Esophagus muscularis mucosa (tissue), 4 donors: ENCODE results near the gene PPP2R5C. TPM values are rescaled to one million over a fixed set of nuclear protein-coding genes. Genes with fewer than 3 reads are reported as not detected.

Experiments
- DNase-seq: peaks from one replicate; pipeline ENCODE4 v3.0.0-alpha.2; 2017; ENCODE audit errors: extremely low spot score
- H3K27ac ChIP-seq, 4 donors: fragments of 200-600 bp; sonication (generic); replicated peaks in 1 of 4; 1 replicate in 3 of 4; 2 replicates in 1 of 4; pipeline ENCODE4 v1.5.1; 2016 to 2019; ENCODE audit warnings: mild to moderate bottlenecking in 1 of 4
- H3K27me3 ChIP-seq, 4 donors: fragments of 200-600 bp; sonication (generic); one replicate each; pipeline versions ENCODE4 v1.5.1 to v1.6.0; 2016 to 2019
- H3K36me3 ChIP-seq, 4 donors: fragments of 200-600 bp; sonication (generic); one replicate each; pipeline ENCODE4 v1.5.1; 2016 to 2019
- H3K4me1 ChIP-seq, 4 donors: fragments of 200-600 bp; sonication (generic); one replicate each; pipeline ENCODE4 v1.5.1; 2016 to 2019
- H3K4me3 ChIP-seq, 4 donors: fragments of 200-600 bp; sonication (generic); 1 replicate in 2 of 4; 2 replicates in 2 of 4; pipeline ENCODE4 v1.5.1; 2016 to 2019; ENCODE audit warnings: mild to moderate bottlenecking in 4 of 4, moderate library complexity in 1 of 4
- H3K9me3 ChIP-seq, 4 donors: fragments of 200-600 bp; sonication (generic); 1 replicate in 3 of 4; 2 replicates in 1 of 4; pipeline ENCODE4 v1.5.1; 2016 to 2019
- CTCF ChIP-seq, 3 experiments: fragments of 200-600 bp in 2 of 3; fragments of 450-650 bp in 1 of 3; sonication (generic) in 2 of 3; IDR thresholded peaks; one replicate each; pipeline ENCODE4 v1.5.1; 2017 to 2019; ENCODE audit warnings: antibody characterized with exemption in 3 of 3, mild to moderate bottlenecking in 2 of 3, moderate library complexity in 1 of 3
- EP300 ChIP-seq: sonication (generic); formaldehyde crosslinking; IDR thresholded peaks from one replicate; pipeline ENCODE4 v1.6.1; 2017; ENCODE audit warnings: antibody characterized with exemption
- POLR2A ChIP-seq: fragments of 450-650 bp; IDR thresholded peaks from one replicate; pipeline ENCODE4 v1.6.1; 2017; ENCODE audit warnings: antibody characterized with exemption, moderate library complexity, mild to moderate bottlenecking, low read depth
- POLR2AphosphoS5 ChIP-seq, 2 donors: sonication (generic); formaldehyde crosslinking; IDR thresholded peaks; one replicate each; pipeline ENCODE4 v1.6.1; 2017; ENCODE audit warnings: antibody characterized with exemption in 2 of 2
- WGBS: methylation state at CpG from one replicate; pipeline ENCODE4 v1.1.5; 2018; 5-methylcytosine and 5-hydroxymethylcytosine counted together
- intact Hi-C: fragments of 100-400 bp; cut with DNase I; formaldehyde crosslinking; loops from one replicate; pipeline ENCODE4 v1.15.1; 2023
- total RNA-seq, 4 donors: library from RNA; depleted of rRNA; stranded (reverse); fragments of >200 nt; gene quantifications; one replicate each; pipeline versions ENCODE4 v1.1.0 to v1.2.1, GENCODE V29; 2016

PPP2R5C gene
- total RNA-seq, 4 donors from 2014 or later = 103 to 142 (median 131) TPM

GRCh38 chr14:101813171-101813759 lies 51.8 kb downstream of the PPP2R5C start:
- intact Hi-C loops = loop anchor here (5.0 kb wide), 1 partner anchor 46 kb away; no protein-coding TSS in a partner anchor
- H3K4me1 ChIP-seq = peaks cover 63 to 75% (median 71%) of the 10 kb centered on the region in 4 donors
- peak overlapping the region; percentile 63 to 99 (median 80) for H3K27ac ChIP-seq
- no peak overlapping the region for H3K4me3 ChIP-seq
- 52% methylated on average over 7 of the region's 7 CpGs for WGBS
- H3K27me3 ChIP-seq = no peaks in the 10 kb centered on the region
- no peak for DNase-seq
- H3K9me3 ChIP-seq = no peaks in the 10 kb centered on the region
- peaks cover 0 to 4% (median 0%) of the 10 kb centered on the region in 4 donors for H3K36me3 ChIP-seq
- no peak for TF ChIP-seq POLR2A
- no peak for TF ChIP-seq CTCF (IDR thresholded peaks at IDR 0.05)
- peak; percentile 58 to 87 for TF ChIP-seq POLR2AphosphoS5 (IDR thresholded peaks at IDR 0.05)
- TF ChIP-seq EP300 = no peak

- Histone ChIP-seq H3K27me3 (no peaks in the 10 kb centered on the region), H3K9me3 (no peaks in the 10 kb centered on the region), H3K36me3 (peaks cover 0 to 4% (median 0%) of the 10 kb centered on the region in 4 donors), H3K4me1 (peaks cover 62 to 74% (median 72%) of the 10 kb centered on the region in 4 donors), H3K4me3 (no peak overlapping the region), H3K27ac (peak overlapping the region; percentile 63 to 99 (median 80))
- intact Hi-C loops = loop anchor here (5.0 kb wide), 1 partner anchor 47 kb away; no protein-coding TSS in a partner anchor
- no peak for DNase-seq
- WGBS = 94% methylated on average over 1 of the region's 1 CpG
- TF ChIP-seq CTCF (IDR thresholded peaks at IDR 0.05) (no peak), EP300 (no peak), POLR2AphosphoS5 (IDR thresholded peaks at IDR 0.05) (no peak), POLR2A (no peak)
Measured at GRCh38 chr14:101813833-101814232, 52.3 kb downstream of the PPP2R5C start.

GRCh38 chr14:101814934-101815333 lies 53.4 kb downstream of the PPP2R5C start:
- H3K4me1 ChIP-seq = peaks cover 57 to 74% (median 68%) of the 10 kb centered on the region in 4 donors
- 74% methylated on average over 5 of the region's 5 CpGs for WGBS
- no peaks in the 10 kb centered on the region for H3K9me3 ChIP-seq
- peaks cover 0 to 7% (median 3%) of the 10 kb centered on the region in 4 donors for H3K36me3 ChIP-seq
- no peaks in the 10 kb centered on the region for H3K27me3 ChIP-seq
- DNase-seq = no peak
- TF ChIP-seq POLR2A (no peak), EP300 (no peak), POLR2AphosphoS5 (IDR thresholded peaks at IDR 0.05) (no peak), CTCF (IDR thresholded peaks at IDR 0.05) (no peak)
- intact Hi-C loops = loop anchor here (5.0 kb wide), 1 partner anchor 48 kb away; no protein-coding TSS in a partner anchor
- H3K4me3 ChIP-seq = no peak overlapping the region
- peak overlapping the region in 3 of 4 donors; percentile 63 to 99 (median 92) for H3K27ac ChIP-seq

- Histone ChIP-seq H3K4me1 (peaks cover 57 to 69% (median 64%) of the 10 kb centered on the region in 4 donors), H3K4me3 (no peak overlapping the region), H3K27ac (no peak overlapping the region), H3K36me3 (peaks cover 0 to 7% (median 3%) of the 10 kb centered on the region in 4 donors), H3K9me3 (no peaks in the 10 kb centered on the region), H3K27me3 (no peaks in the 10 kb centered on the region)
- no peak for DNase-seq
- TF ChIP-seq POLR2A = no peak
- TF ChIP-seq CTCF (IDR thresholded peaks at IDR 0.05) = no peak
- TF ChIP-seq EP300 = no peak
- TF ChIP-seq POLR2AphosphoS5 (IDR thresholded peaks at IDR 0.05) = no peak
- intact Hi-C loops = no loop called here
- 86% methylated on average over 10 of the region's 10 CpGs for WGBS
Measured at GRCh38 chr14:101815994-101816393, 54.5 kb downstream of the PPP2R5C start.
